ENCODE data around the gene DGKB.

DNA sequence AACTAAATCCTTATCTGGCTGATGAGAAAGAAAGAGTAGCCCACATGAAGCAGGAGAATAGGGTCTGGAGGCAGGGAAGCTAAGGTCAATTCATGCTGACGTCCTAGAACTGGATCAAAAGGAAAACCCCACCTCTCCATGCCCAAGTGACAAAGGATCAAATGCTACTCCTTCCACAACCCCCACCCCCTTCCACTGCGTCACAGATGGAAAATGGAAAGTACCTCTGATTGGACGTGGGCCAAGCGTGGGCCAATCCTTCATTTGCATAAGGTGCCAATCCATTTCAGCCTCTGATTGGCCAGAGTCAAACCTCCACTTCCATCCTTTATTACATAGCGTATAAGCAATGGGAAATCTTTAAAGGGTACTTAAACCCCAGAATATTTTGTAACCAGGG lies 481.8 kb downstream of the DGKB start:
- TF ChIP-seq POLR2AphosphoS5 (IDR thresholded peaks at IDR 0.05): no peak
- TF ChIP-seq, protein P1, sequence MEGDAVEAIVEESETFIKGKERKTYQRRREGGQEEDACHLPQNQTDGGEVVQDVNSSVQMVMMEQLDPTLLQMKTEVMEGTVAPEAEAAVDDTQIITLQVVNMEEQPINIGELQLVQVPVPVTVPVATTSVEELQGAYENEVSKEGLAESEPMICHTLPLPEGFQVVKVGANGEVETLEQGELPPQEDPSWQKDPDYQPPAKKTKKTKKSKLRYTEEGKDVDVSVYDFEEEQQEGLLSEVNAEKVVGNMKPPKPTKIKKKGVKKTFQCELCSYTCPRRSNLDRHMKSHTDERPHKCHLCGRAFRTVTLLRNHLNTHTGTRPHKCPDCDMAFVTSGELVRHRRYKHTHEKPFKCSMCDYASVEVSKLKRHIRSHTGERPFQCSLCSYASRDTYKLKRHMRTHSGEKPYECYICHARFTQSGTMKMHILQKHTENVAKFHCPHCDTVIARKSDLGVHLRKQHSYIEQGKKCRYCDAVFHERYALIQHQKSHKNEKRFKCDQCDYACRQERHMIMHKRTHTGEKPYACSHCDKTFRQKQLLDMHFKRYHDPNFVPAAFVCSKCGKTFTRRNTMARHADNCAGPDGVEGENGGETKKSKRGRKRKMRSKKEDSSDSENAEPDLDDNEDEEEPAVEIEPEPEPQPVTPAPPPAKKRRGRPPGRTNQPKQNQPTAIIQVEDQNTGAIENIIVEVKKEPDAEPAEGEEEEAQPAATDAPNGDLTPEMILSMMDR (IDR thresholded peaks at IDR 0.05): no peak

All from gastroesophageal sphincter (tissue), 3 donors.